WTC11 (cell line): Measurements from ENCODE around the gene SRSF9.

Experiments
- CTCF ChIP-seq: fragments of 200-600 bp; IDR thresholded peaks from 2 replicates; pipeline ENCODE4 v1.8.0; 2022; ENCODE audit warnings: antibody characterized with exemption
- ZNF232 ChIP-seq: sonication (generic); formaldehyde crosslinking; IDR thresholded peaks from 2 replicates; pipeline ENCODE4 v1.8.0; 2022; ENCODE audit warnings: mild to moderate bottlenecking, missing genetic modification reagents

- no peak for TF ChIP-seq CTCF
- TF ChIP-seq ZNF232 (CRISPR knock-in tag) = no peak
Measured at GRCh38 chr12:120504587-120504986, 35.0 kb upstream of the SRSF9 start.
